K562 (cell line): ENCODE results near the gene GABARAP. TPM values are rescaled to one million over a fixed set of nuclear protein-coding genes. Genes with fewer than 3 reads are reported as not detected.

Experiments
- CCNT2 ChIP-seq: IDR thresholded peaks from 2 replicates; pipeline ENCODE4 v1.6.1; 2011; ENCODE audit warnings: borderline replicate concordance, low read depth, mild to moderate bottlenecking, moderate library complexity, mixed read lengths, low read length; ENCODE audit not compliant: insufficient read length; ENCODE audit errors: extremely low read depth
- KDM5B ChIP-seq: fragments of 200-600 bp; sonication (generic); IDR thresholded peaks from 2 replicates; pipeline ENCODE4 v1.6.1; 2012; ENCODE audit warnings: low read depth, mild to moderate bottlenecking, moderate library complexity, low read length, control low read depth, inconsistent platforms; ENCODE audit not compliant: insufficient replicate concordance
- KLF16 ChIP-seq: IDR thresholded peaks from 2 replicates; pipeline ENCODE4 v1.6.1; 2016; ENCODE audit warnings: antibody characterized with exemption
- MAFF ChIP-seq: IDR thresholded peaks from 2 replicates; pipeline ENCODE4 v1.6.1; 2012; ENCODE audit warnings: low read length, improper control_type of control experiment
- MECOM ChIP-seq: fragments of 250-450 bp; sonication (Bioruptor Pico); IDR thresholded peaks from 2 replicates; pipeline ENCODE4 v1.8.0; 2022; ENCODE audit warnings: inconsistent platforms
- POLR2H ChIP-seq: IDR thresholded peaks from 2 replicates; pipeline ENCODE4 v1.6.1; 2016; ENCODE audit warnings: missing genetic modification characterization, low read depth, mild to moderate bottlenecking, control low read depth, missing compliant biosample characterization, moderate library complexity
- PTTG1 ChIP-seq: fragments of 450-650 bp; IDR thresholded peaks from 2 replicates; pipeline ENCODE4 v1.6.1; 2016; ENCODE audit warnings: low read depth, mild to moderate bottlenecking, missing genetic modification characterization, missing compliant biosample characterization
- RBM15 ChIP-seq: fragments of 200-400 bp; formaldehyde crosslinking; IDR thresholded peaks from 2 replicates; pipeline ENCODE4 v1.6.1; 2018; ENCODE audit warnings: mild to moderate bottlenecking, low read length, moderate library complexity; ENCODE audit not compliant: insufficient read depth
- THRAP3 ChIP-seq: fragments of 450-650 bp; IDR thresholded peaks from 2 replicates; pipeline ENCODE4 v1.6.1; 2016; ENCODE audit warnings: mild to moderate bottlenecking, inconsistent platforms, borderline replicate concordance
- ZC3H4 ChIP-seq: sonication (generic); formaldehyde crosslinking; IDR thresholded peaks from 2 replicates; pipeline ENCODE4 v1.9.0; 2021; ENCODE audit warnings: missing genetic modification reagents, borderline replicate concordance
- ZNF239 ChIP-seq: fragments of 250-450 bp; sonication (Bioruptor Pico); IDR thresholded peaks from 2 replicates; pipeline ENCODE4 v1.4.0; 2020; ENCODE audit warnings: mild to moderate bottlenecking
- ZNF77 ChIP-seq: fragments of 250-450 bp; sonication (Bioruptor Pico); IDR thresholded peaks from 2 replicates; pipeline ENCODE4 v1.5.0; 2020
- polyA plus RNA-seq, 8 experiments: library from polyadenylated mRNA; depleted of rRNA in 4 of 8; stranded (reverse) in 5 of 8; unstranded in 3 of 8; fragments of >200 nt; fragmentation: Nextera tagmentation in 2 of 8; fragmentation: Illumina TruSeq in 1 of 8; extraction: Ambion mirVana in 2 of 8; extraction: Trizol in 1 of 8; gene quantifications; 2 replicates each; pipeline versions ENCODE4 v1.2.1 to v1.2.3, GENCODE V29; 2011 to 2014; ENCODE audit warnings: inconsistent platforms in 1 of 8, missing spikeins in 1 of 8
- total RNA-seq, 7 experiments: library from RNA; depleted of rRNA in 6 of 7; stranded (reverse); fragments of >200 nt in 6 of 7; fragmentation: Illumina TruSeq in 2 of 7; extraction: Trizol in 2 of 7; gene quantifications; 2 replicates each; pipeline versions ENCODE4 v1.2.1 to v1.2.3, GENCODE V29; 2011 to 2021; ENCODE audit warnings: low replicate concordance in 1 of 7
- TF ChIP-seq, protein P1 (sequence below): fragments of 250-450 bp; sonication (Bioruptor Pico); IDR thresholded peaks from 2 replicates; pipeline ENCODE4 v1.5.1; 2021; ENCODE audit warnings: mild to moderate bottlenecking
- TF ChIP-seq, protein P2 (sequence below): sonication (generic); formaldehyde crosslinking; IDR thresholded peaks from 2 replicates; pipeline ENCODE4 v1.9.0; 2022; ENCODE audit warnings: mild to moderate bottlenecking, missing genetic modification reagents
- TF ChIP-seq, protein P3 (sequence below): fragments of 250-450 bp; sonication (Bioruptor Pico); IDR thresholded peaks from 2 replicates; pipeline ENCODE4 v1.5.0; 2020; ENCODE audit warnings: mild to moderate bottlenecking, borderline replicate concordance
- TF ChIP-seq, protein P4 (sequence below), 3 experiments: IDR thresholded peaks in 2 of 3; conservative IDR thresholded peaks in 1 of 3; 2 replicates each; pipeline ENCODE4 v1.5.1; 2011 to 2012; ENCODE audit warnings: low read length in 3 of 3, mild to moderate bottlenecking in 3 of 3, control low read depth in 2 of 3, improper control_type of control experiment in 1 of 3, inconsistent platforms in 1 of 3, low read depth in 1 of 3, mixed read lengths in 1 of 3, moderate library complexity in 1 of 3; ENCODE audit not compliant: insufficient read depth in 2 of 3
- TF ChIP-seq, protein P5 (sequence below): fragments of 250-450 bp; sonication (Bioruptor Pico); IDR thresholded peaks from 2 replicates; pipeline ENCODE4 v1.5.0; 2021
- TF ChIP-seq, protein P6 (sequence below): sonication (generic); formaldehyde crosslinking; IDR thresholded peaks from 2 replicates; pipeline ENCODE4 v1.4.0; 2020; ENCODE audit warnings: mild to moderate bottlenecking, missing genetic modification reagents

GABARAP gene
- total and polyA plus RNA-seq, 9 of the 15 experiments (the other 6 are each of a cell fraction or from before 2014, with no cell fraction given), result 47.5 to 373 (median 152) TPM

DNA sequence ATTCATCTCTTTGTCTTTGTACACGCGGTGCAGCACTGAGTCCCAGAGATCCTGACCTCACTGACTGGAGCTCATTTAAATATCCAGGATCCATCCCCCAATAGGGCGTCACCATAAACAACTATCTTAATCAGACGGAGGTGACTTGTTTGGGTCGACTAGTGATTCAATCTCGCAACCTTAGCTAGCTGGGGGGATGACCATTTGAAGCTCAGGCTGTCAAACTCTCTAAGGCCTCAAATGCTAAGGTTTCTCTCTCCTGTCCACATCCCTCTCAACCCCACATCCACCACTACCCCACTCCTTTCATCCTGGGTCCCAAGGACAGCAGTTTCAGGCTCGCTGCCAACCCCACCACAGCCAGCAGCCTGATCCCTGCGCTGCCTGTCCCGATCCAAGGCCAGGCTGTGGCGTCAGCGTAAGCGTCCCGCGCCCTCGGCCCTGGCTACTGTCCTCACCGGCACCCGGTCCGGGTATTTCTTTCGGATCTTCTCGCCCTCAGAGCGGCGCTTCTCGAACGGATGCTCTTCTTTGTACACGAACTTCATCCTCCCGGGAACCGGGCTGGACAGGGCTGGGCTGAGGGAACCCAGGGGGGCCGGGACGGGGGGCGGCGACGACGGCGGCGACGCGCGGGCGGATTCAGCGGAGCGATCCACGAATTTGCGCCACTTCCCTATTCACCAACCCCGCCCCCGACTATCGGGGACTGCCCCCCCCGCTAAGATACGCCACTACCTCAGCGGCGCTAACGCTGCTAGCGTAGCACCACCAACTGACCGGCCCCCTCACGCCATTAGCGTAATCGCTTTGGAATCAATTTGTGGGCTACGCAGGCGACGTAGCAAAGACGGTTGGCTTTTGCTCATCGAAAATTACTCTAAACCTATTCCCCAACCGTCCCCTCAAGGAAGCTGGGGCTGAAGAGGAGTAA, at the start of gene GABARAP (continued):
- TF ChIP-seq, protein P1, sequence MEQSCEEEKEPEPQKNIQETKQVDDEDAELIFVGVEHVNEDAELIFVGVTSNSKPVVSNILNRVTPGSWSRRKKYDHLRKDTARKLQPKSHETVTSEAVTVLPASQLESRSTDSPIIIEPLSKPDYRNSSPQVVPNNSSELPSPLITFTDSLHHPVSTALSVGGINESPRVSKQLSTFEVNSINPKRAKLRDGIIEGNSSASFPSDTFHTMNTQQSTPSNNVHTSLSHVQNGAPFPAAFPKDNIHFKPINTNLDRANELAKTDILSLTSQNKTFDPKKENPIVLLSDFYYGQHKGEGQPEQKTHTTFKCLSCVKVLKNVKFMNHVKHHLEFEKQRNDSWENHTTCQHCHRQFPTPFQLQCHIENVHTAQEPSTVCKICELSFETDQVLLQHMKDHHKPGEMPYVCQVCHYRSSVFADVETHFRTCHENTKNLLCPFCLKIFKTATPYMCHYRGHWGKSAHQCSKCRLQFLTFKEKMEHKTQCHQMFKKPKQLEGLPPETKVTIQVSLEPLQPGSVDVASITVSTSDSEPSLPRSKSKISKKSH (CRISPR knock-in tag), result no peak
- TF ChIP-seq KDM5B (peak; percentile 21), MAFF (no peak), KLF16 (no peak), ZNF239 (CRISPR knock-in tag) (no peak), MECOM (CRISPR knock-in tag) (no peak), PTTG1 (tag) (no peak), RBM15 (no peak), POLR2H (tag) (no peak), ZNF77 (CRISPR knock-in tag) (no peak), ZC3H4 (CRISPR knock-in tag) (peak; percentile 25; the same call in 1 of the 2 replicates), CCNT2 (no peak), THRAP3 (no peak)
- TF ChIP-seq, protein P2, sequence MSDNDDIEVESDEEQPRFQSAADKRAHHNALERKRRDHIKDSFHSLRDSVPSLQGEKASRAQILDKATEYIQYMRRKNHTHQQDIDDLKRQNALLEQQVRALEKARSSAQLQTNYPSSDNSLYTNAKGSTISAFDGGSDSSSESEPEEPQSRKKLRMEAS (CRISPR knock-in tag), result no peak
- TF ChIP-seq, protein P3, sequence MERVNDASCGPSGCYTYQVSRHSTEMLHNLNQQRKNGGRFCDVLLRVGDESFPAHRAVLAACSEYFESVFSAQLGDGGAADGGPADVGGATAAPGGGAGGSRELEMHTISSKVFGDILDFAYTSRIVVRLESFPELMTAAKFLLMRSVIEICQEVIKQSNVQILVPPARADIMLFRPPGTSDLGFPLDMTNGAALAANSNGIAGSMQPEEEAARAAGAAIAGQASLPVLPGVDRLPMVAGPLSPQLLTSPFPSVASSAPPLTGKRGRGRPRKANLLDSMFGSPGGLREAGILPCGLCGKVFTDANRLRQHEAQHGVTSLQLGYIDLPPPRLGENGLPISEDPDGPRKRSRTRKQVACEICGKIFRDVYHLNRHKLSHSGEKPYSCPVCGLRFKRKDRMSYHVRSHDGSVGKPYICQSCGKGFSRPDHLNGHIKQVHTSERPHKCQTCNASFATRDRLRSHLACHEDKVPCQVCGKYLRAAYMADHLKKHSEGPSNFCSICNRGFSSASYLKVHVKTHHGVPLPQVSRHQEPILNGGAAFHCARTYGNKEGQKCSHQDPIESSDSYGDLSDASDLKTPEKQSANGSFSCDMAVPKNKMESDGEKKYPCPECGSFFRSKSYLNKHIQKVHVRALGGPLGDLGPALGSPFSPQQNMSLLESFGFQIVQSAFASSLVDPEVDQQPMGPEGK (CRISPR knock-in tag), result no peak
- TF ChIP-seq, protein P4, sequence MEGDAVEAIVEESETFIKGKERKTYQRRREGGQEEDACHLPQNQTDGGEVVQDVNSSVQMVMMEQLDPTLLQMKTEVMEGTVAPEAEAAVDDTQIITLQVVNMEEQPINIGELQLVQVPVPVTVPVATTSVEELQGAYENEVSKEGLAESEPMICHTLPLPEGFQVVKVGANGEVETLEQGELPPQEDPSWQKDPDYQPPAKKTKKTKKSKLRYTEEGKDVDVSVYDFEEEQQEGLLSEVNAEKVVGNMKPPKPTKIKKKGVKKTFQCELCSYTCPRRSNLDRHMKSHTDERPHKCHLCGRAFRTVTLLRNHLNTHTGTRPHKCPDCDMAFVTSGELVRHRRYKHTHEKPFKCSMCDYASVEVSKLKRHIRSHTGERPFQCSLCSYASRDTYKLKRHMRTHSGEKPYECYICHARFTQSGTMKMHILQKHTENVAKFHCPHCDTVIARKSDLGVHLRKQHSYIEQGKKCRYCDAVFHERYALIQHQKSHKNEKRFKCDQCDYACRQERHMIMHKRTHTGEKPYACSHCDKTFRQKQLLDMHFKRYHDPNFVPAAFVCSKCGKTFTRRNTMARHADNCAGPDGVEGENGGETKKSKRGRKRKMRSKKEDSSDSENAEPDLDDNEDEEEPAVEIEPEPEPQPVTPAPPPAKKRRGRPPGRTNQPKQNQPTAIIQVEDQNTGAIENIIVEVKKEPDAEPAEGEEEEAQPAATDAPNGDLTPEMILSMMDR (IDR thresholded peaks at IDR 0.05 in 2 of 3, conservative IDR thresholded peaks at IDR 0.05 in 1 of 3; ENCODE audit: insufficient read depth in 2 of 3, low read depth in 1 of 3, low read length in 3 of 3), result no peak
- TF ChIP-seq, protein P5, sequence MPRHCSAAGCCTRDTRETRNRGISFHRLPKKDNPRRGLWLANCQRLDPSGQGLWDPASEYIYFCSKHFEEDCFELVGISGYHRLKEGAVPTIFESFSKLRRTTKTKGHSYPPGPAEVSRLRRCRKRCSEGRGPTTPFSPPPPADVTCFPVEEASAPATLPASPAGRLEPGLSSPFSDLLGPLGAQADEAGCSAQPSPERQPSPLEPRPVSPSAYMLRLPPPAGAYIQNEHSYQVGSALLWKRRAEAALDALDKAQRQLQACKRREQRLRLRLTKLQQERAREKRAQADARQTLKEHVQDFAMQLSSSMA (CRISPR knock-in tag), result no peak
- TF ChIP-seq, protein P6, sequence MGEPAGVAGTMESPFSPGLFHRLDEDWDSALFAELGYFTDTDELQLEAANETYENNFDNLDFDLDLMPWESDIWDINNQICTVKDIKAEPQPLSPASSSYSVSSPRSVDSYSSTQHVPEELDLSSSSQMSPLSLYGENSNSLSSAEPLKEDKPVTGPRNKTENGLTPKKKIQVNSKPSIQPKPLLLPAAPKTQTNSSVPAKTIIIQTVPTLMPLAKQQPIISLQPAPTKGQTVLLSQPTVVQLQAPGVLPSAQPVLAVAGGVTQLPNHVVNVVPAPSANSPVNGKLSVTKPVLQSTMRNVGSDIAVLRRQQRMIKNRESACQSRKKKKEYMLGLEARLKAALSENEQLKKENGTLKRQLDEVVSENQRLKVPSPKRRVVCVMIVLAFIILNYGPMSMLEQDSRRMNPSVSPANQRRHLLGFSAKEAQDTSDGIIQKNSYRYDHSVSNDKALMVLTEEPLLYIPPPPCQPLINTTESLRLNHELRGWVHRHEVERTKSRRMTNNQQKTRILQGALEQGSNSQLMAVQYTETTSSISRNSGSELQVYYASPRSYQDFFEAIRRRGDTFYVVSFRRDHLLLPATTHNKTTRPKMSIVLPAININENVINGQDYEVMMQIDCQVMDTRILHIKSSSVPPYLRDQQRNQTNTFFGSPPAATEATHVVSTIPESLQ, result no peak
